ENCODE data around the gene LTB4R2.
A peak's percentile ranks its signal among the peaks of the same experiment; 100 is the strongest.

Gene LTB4R2

GRCh38 chr14:24310265-24310645 is 315 bp downstream of the LTB4R2 start:
- peak overlapping the region; percentile 82 for H3K27ac ChIP-seq
- TF ChIP-seq ZFX (IDR thresholded peaks at IDR 0.05; ENCODE audit: borderline replicate concordance) (no peak), CTCF (IDR thresholded peaks at IDR 0.05) (no peak)

GRCh38 chr14:24310646-24311604 is 985 bp downstream of the LTB4R2 start, which contains the start of gene LTB4R:
Gene LTB4R, plus strand, starts transcription at chr14:24311502. Its CDS starts 4,150 bp downstream, at chr14:24315652.
- H3K27ac ChIP-seq = peak within 1 kb of the TSS; percentile 82
- TF ChIP-seq CTCF (IDR thresholded peaks at IDR 0.05) = peak; percentile 81
- TF ChIP-seq ZFX (IDR thresholded peaks at IDR 0.05; ENCODE audit: borderline replicate concordance) = no peak

- H3K27ac ChIP-seq = no peak overlapping the region
- TF ChIP-seq CTCF (IDR thresholded peaks at IDR 0.05) (no peak), ZFX (IDR thresholded peaks at IDR 0.05; ENCODE audit: borderline replicate concordance) (no peak)
Measured at GRCh38 chr14:24311837-24312615, 2.1 kb downstream of the LTB4R2 start.

- H3K27ac ChIP-seq = no peak overlapping the region
- TF ChIP-seq CTCF (IDR thresholded peaks at IDR 0.05) = no peak
Measured at GRCh38 chr14:24312736-24313507, 3.0 kb downstream of the LTB4R2 start.

GRCh38 chr14:24313913-24314312 is 4.0 kb downstream of the LTB4R2 start:
- no peak overlapping the region for H3K27ac ChIP-seq
- TF ChIP-seq ZFX (IDR thresholded peaks at IDR 0.05; ENCODE audit: borderline replicate concordance) (no peak), CTCF (IDR thresholded peaks at IDR 0.05) (no peak)

- TF ChIP-seq CTCF (IDR thresholded peaks at IDR 0.05) (no peak), ZFX (IDR thresholded peaks at IDR 0.05; ENCODE audit: borderline replicate concordance) (no peak)
- no peak overlapping the region for H3K27ac ChIP-seq
Measured at GRCh38 chr14:24314377-24315193, 4.6 kb downstream of the LTB4R2 start.

Measured in 22Rv1 (cell line).